ENCODE data around the gene CAPN14.

The CAPN14 gene

DNA sequence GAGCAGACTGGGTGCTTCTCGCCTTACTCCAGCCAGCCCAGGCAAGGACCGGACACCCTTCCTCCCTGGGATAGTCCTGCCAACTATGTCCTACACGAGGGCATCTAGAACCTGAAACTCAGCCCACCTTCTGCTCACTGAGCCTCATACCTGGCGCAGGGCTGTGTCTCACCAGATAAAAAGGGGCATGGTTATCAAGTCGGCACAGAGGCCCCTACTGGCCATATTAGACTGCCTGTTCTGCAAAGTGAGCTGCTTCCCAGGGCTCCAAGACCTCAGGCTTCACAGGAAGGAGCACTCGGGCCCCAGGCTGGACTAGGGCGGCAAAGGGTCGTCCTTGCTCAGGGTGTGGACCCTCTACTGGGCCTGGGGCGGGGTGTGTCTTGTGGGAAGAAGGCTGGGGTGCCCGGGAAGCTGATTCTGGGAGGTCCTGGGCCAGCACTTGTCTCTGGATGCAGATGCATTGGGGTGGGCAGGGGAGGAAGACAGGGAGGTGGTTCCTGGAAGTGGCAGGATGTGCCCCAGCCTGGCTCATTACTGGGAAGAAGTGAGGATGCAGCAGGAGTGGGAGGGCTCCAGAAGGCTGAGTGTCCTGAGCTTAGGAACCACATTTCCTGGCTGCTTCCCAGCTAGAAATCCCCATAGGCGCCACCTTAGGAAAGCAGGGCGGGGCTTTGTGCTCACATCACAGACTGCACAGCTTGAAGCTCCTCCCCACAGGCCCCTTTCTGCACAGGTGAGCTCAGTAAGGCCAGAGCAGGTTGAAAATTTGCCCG, 36.2 kb upstream of the CAPN14 start:
- Histone ChIP-seq H3K27me3 (no peaks in the 10 kb centered on the region), H3K27ac (no peak overlapping the region), H3K4me3 (ENCODE audit: low read depth in 1 of 2, low read length in 1 of 2) (no peak overlapping the region), H3K4me1 (ENCODE audit: control insufficient read depth in 1 of 2, insufficient read depth in 1 of 2, low read depth in 1 of 2, low read length in 1 of 2) (peaks cover 3 to 4% of the 10 kb centered on the region in 2 experiments), H3K9me3 (no peaks in the 10 kb centered on the region), H3K36me3 (no peaks in the 10 kb centered on the region)
- TF ChIP-seq, protein P1, sequence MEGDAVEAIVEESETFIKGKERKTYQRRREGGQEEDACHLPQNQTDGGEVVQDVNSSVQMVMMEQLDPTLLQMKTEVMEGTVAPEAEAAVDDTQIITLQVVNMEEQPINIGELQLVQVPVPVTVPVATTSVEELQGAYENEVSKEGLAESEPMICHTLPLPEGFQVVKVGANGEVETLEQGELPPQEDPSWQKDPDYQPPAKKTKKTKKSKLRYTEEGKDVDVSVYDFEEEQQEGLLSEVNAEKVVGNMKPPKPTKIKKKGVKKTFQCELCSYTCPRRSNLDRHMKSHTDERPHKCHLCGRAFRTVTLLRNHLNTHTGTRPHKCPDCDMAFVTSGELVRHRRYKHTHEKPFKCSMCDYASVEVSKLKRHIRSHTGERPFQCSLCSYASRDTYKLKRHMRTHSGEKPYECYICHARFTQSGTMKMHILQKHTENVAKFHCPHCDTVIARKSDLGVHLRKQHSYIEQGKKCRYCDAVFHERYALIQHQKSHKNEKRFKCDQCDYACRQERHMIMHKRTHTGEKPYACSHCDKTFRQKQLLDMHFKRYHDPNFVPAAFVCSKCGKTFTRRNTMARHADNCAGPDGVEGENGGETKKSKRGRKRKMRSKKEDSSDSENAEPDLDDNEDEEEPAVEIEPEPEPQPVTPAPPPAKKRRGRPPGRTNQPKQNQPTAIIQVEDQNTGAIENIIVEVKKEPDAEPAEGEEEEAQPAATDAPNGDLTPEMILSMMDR (IDR thresholded peaks at IDR 0.05): no peak

DNA sequence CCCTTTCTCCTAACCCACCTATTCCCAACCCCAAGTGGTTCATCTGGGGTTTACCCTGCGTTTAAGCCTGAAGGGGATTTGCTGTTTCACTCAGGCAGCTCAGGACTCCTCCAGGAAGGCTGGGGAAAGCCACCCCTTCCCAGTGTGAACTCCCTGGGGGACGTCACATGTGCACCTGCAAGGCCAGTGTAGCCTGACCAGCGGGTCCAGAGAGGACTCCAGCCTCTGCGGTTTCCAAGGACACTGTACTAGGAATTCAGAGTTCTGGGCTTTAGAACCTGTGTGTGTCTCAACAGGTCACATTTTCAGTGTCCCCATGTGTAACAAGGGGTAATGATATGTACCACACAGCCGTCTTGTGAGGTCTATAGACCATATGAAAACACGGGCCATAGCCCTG, 34.5 kb upstream of the CAPN14 start:
- H3K27me3 ChIP-seq: no peaks in the 10 kb centered on the region
- no peaks in the 10 kb centered on the region for H3K9me3 ChIP-seq
- H3K4me1 ChIP-seq (ENCODE audit: control insufficient read depth in 1 of 2, insufficient read depth in 1 of 2, low read depth in 1 of 2, low read length in 1 of 2): peaks cover 3 to 4% of the 10 kb centered on the region in 2 experiments
- no peak overlapping the region for H3K27ac ChIP-seq
- no peaks in the 10 kb centered on the region for H3K36me3 ChIP-seq
- TF ChIP-seq, protein P1 (IDR thresholded peaks at IDR 0.05): no peak
- H3K4me3 ChIP-seq (ENCODE audit: low read depth in 1 of 2, low read length in 1 of 2): no peak overlapping the region

DNA sequence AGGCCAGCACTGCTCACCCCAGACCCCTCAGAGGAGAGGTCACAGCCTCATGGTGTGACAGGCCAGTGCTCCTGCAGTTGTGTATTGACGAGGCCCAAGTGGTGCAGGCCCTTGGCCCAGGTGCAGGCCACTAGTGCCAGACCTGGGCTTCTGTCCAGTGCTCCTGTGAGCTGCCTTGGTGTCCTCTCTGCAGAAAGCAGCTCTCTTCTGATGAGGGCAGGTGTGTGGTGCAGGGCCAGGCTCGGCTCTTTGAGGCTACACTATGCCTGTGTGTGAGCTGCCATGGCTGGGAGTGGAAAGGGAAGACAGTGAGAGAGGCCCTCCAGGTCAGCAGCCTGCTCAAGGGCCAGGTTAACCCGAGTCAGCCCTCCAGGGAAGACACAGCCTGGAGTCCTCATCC, 33.7 kb upstream of the CAPN14 start:
- Histone ChIP-seq H3K4me1 (ENCODE audit: control insufficient read depth in 1 of 2, insufficient read depth in 1 of 2, low read depth in 1 of 2, low read length in 1 of 2) (peaks cover 3 to 4% of the 10 kb centered on the region in 2 experiments), H3K9me3 (no peaks in the 10 kb centered on the region), H3K27me3 (no peaks in the 10 kb centered on the region), H3K36me3 (no peaks in the 10 kb centered on the region), H3K27ac (no peak overlapping the region), H3K4me3 (ENCODE audit: low read depth in 1 of 2, low read length in 1 of 2) (no peak overlapping the region)
- TF ChIP-seq, protein P1 (IDR thresholded peaks at IDR 0.05): no peak

DNA sequence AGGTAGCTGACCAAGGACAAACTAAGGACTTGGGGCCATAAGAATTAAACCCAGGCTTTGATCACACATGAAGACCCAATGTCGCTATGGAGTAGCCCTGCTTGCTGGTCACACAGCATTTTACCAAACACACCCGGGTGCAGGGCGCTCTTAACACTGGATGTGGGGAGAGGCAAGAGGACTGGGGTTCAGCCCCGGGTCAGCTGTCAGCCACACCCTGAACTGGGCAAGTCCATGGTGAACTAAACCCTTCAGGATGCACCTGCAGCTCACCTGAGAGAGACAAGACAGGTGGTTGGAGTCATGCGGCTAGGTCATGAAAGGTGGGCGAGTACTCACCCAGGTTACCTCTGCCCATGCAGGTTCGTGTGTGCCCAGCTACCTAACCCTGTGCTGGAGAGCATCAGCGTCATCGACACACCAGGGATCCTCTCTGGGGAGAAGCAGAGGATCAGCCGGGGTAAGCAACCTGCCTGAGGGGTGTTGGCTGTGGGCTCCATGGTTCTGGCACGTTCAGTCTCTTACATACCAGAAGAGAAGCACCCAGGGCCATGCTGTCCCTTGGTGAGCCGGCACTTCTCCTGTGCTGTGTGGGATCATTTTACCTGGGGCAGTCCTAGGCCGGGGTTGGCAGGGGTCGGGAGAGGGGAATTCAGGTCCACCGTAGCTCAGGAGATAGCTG, 31.8 kb upstream of the CAPN14 start:
- Histone ChIP-seq H3K36me3 (no peaks in the 10 kb centered on the region), H3K4me3 (ENCODE audit: low read depth in 1 of 2, low read length in 1 of 2) (no peak overlapping the region), H3K27me3 (no peaks in the 10 kb centered on the region), H3K4me1 (ENCODE audit: control insufficient read depth in 1 of 2, insufficient read depth in 1 of 2, low read depth in 1 of 2, low read length in 1 of 2) (peaks cover 3 to 4% of the 10 kb centered on the region in 2 experiments), H3K9me3 (no peaks in the 10 kb centered on the region), H3K27ac (no peak overlapping the region)
- TF ChIP-seq, protein P1 (IDR thresholded peaks at IDR 0.05): no peak

DNA sequence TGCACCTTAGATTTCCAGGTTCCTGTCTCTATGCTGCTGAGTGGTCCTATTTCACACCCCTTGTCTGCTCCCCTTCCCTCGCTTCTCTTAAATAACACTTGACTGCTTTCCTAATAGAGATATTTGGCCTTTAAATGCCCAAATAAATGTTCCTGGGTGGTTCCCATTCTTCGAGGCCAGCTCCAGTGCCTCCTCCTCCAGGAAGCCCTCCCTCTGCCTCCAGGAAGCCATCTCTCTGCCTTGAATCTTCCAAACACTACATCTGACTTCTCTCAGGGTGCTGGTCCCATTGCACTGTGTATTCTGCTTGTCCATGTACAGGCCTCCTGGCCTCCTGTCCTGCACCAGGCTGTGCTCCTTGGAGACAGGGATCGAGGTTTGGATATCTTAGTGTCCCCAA, 30.8 kb upstream of the CAPN14 start:
- Histone ChIP-seq H3K4me1 (ENCODE audit: control insufficient read depth in 1 of 2, insufficient read depth in 1 of 2, low read depth in 1 of 2, low read length in 1 of 2) (peaks cover 3 to 4% of the 10 kb centered on the region in 2 experiments), H3K9me3 (no peaks in the 10 kb centered on the region), H3K4me3 (ENCODE audit: low read depth in 1 of 2, low read length in 1 of 2) (no peak overlapping the region), H3K27me3 (no peaks in the 10 kb centered on the region), H3K36me3 (no peaks in the 10 kb centered on the region), H3K27ac (no peak overlapping the region)
- TF ChIP-seq, protein P1 (IDR thresholded peaks at IDR 0.05): no peak
